Neutrophil (primary cell): ENCODE data around the gene WHAMM.

Experiments used
- H3K27ac ChIP-seq: fragments of 200-600 bp; sonication (generic); 2 replicates; pipeline ENCODE4 v1.5.1; 2016; ENCODE audit warnings: mild to moderate bottlenecking, moderate library complexity
- H3K27me3 ChIP-seq: fragments of 200-600 bp; sonication (generic); 2 replicates; pipeline ENCODE4 v1.6.0; 2016; ENCODE audit warnings: mild to moderate bottlenecking
- H3K36me3 ChIP-seq: fragments of 200-600 bp; sonication (generic); 2 replicates; pipeline ENCODE4 v1.5.1; 2017
- H3K4me1 ChIP-seq, 2 experiments: fragments of 200-600 bp in 1 of 2; sonication (generic) in 1 of 2; 1 replicate in 1 of 2; 2 replicates in 1 of 2; pipeline versions ENCODE4 v1.5.1 to v1.6.1; 2013 to 2016; ENCODE audit warnings: low read depth in 1 of 2, low read length in 1 of 2, mild to moderate bottlenecking in 1 of 2, moderate library complexity in 1 of 2; ENCODE audit not compliant: control insufficient read depth in 1 of 2, insufficient read depth in 1 of 2
- H3K4me3 ChIP-seq, 2 experiments: fragments of 200-600 bp in 1 of 2; sonication (generic) in 1 of 2; 1 replicate in 1 of 2; 2 replicates in 1 of 2; pipeline ENCODE4 v1.5.1; 2013 to 2016; ENCODE audit warnings: low read depth in 1 of 2, low read length in 1 of 2, mild to moderate bottlenecking in 1 of 2, moderate library complexity in 1 of 2
- H3K9me3 ChIP-seq: fragments of 200-600 bp; sonication (generic); 2 replicates; pipeline ENCODE4 v1.5.1; 2016
- TF ChIP-seq, protein P1 (sequence below): fragments of 200-600 bp; sonication (generic); IDR thresholded peaks from 2 replicates; pipeline ENCODE4 v1.5.1; 2016; ENCODE audit warnings: antibody characterized with exemption

The WHAMM gene

DNA sequence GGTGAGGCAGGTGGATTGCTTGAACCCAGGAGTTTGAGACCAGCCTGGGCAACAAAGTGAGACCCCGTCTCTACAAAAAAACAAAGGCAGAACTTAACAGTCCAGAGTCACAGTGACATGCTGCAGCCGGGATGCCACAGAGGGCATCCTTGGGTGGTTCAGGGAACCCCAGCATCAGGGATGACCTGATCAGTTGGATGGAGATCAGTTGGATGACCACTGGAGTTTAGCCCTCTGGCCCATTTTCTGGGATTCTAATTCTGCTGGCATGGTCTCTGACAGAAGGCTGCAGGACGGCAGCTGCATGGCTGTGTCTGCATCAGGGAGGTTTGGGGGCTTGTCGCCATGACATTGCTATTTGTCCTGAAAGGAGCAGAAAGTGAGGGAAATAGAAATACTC, 19.8 kb downstream of the WHAMM start:
- no peaks in the 10 kb centered on the region for H3K27me3 ChIP-seq
- H3K36me3 ChIP-seq: peaks cover 97% of the 10 kb centered on the region
- TF ChIP-seq, protein P1, sequence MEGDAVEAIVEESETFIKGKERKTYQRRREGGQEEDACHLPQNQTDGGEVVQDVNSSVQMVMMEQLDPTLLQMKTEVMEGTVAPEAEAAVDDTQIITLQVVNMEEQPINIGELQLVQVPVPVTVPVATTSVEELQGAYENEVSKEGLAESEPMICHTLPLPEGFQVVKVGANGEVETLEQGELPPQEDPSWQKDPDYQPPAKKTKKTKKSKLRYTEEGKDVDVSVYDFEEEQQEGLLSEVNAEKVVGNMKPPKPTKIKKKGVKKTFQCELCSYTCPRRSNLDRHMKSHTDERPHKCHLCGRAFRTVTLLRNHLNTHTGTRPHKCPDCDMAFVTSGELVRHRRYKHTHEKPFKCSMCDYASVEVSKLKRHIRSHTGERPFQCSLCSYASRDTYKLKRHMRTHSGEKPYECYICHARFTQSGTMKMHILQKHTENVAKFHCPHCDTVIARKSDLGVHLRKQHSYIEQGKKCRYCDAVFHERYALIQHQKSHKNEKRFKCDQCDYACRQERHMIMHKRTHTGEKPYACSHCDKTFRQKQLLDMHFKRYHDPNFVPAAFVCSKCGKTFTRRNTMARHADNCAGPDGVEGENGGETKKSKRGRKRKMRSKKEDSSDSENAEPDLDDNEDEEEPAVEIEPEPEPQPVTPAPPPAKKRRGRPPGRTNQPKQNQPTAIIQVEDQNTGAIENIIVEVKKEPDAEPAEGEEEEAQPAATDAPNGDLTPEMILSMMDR: no peak
- no peak overlapping the region for H3K27ac ChIP-seq
- no peaks in the 10 kb centered on the region for H3K4me1 ChIP-seq
- no peaks in the 10 kb centered on the region for H3K9me3 ChIP-seq
- H3K4me3 ChIP-seq: no peak overlapping the region

DNA sequence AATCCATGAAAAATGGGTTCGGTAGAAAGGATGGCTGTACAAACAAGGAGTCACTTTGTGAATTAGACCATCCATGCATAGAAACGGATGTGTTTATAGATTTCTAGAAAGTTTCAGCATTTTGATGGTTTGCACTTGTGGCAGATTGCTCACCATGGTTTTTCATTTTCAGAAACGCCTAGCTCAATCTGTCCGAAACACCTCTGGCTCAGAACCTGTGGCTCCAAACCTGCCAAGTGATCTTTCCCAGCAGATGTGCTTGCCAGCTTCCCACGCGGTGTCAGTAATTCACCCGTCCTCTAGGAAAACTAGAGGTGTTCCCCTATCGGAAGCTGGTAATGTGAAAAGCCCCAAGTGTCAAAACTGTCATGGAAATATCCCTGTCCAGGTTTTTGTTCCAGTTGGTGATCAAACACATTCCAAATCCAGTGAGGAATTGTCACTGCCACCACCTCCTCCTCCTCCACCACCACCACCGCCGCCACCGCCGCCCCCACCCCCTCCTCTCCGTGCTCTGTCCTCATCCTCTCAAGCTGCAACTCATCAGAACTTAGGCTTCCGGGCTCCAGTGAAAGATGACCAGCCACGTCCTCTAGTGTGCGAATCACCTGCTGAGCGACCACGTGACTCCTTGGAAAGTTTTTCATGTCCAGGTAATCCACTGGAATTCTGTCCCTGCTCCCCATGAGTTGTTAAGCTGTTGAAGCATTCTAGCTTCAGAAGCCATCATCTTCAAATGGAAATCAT, 21.2 kb downstream of the WHAMM start:
- no peaks in the 10 kb centered on the region for H3K9me3 ChIP-seq
- no peaks in the 10 kb centered on the region for H3K27me3 ChIP-seq
- peaks cover 97% of the 10 kb centered on the region for H3K36me3 ChIP-seq
- TF ChIP-seq, protein P1: no peak
- H3K27ac ChIP-seq: no peak overlapping the region
- H3K4me3 ChIP-seq: no peak overlapping the region
- H3K4me1 ChIP-seq: no peaks in the 10 kb centered on the region

DNA sequence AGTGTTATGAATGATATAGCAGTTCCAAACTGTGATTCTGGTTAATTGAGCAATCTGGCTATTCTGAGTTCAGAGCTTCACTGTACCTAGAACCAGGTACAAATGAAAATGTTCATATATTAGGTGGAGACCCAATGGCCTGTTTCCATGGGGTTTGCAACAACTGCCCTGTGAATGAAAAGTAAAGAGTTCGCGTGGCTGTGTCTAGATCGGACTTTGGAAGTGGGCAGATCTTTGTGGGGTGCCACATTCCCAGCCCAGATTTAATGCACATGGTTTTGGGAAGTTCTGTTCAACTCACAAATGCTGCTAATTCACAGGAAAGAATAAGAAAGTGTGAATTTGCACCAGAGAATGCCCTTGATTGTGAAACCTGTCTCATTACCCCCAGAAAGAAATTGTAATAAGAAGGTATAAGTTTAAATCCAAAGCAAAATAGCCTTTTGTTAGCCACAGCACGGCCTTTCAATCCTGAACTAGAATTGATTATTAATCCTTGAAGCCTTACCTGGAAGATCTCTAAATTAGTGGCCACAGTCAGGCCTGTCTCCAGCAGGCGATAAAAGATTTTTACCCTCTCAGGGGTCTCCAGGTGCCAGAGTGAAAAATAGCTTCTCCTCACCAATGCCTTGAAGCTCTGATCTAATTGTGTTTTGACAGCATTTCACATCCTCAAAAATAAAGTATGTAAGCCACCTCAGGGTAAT, 22.6 kb downstream of the WHAMM start:
- H3K36me3 ChIP-seq: peaks cover 97% of the 10 kb centered on the region

DNA sequence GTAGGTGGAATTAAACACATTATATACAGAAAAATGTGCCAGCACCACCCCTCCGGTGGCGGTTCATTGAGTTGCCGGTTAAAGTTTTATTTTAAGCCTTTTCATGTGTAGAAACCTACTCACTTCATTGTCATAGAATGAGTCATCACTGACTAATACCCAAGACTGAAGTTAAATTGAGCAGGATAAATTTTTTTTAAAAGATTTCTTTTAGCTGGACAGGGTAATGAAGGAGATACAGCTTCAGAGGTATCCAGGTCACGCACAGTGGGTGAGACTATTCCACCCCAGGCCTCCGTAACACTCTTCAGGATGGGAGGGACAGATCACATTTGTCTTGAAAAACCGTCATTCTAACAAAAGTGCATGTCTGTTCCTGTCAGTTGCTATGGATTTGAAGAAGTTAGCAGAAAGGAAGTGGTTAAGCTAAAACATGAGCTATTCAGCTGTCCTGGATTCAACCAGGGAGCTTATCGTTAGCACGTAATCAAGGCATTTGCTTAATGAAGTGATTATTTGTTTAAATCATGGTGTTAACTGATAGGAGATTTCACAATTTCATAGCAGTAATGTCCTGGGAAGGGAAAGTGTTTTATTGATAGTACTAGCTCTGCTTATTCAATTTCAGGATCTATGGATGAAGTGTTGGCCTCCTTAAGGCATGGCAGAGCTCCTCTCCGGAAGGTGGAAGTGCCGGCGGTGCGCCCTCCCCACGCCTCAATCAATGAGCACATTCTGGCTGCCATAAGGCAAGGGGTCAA, 23.4 kb downstream of the WHAMM start:
- H3K27me3 ChIP-seq: no peaks in the 10 kb centered on the region
- TF ChIP-seq, protein P1: no peak
- no peaks in the 10 kb centered on the region for H3K9me3 ChIP-seq
- H3K36me3 ChIP-seq: peaks cover 97% of the 10 kb centered on the region
- H3K27ac ChIP-seq: no peak overlapping the region
- no peak overlapping the region for H3K4me3 ChIP-seq
- no peaks in the 10 kb centered on the region for H3K4me1 ChIP-seq

More for the DNA sequence above, 22.6 kb downstream of the WHAMM start:
- no peak overlapping the region for H3K4me3 ChIP-seq
- no peaks in the 10 kb centered on the region for H3K4me1 ChIP-seq
- no peaks in the 10 kb centered on the region for H3K9me3 ChIP-seq
- TF ChIP-seq, protein P1: no peak
- no peak overlapping the region for H3K27ac ChIP-seq
- no peaks in the 10 kb centered on the region for H3K27me3 ChIP-seq

DNA sequence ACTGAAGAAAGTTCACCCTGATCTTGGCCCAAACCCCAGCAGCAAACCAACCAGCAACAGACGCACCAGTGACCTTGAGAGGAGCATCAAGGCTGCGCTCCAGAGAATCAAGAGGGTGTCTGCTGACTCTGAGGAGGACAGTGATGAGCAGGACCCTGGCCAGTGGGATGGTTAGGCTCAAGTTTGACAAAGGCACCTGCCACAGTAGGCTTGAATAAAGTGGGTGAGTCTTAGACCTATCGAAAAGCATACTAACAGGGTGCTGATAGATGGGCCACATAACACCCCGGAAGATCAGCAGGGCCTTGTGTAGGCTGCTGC, 23.9 kb downstream of the WHAMM start:
- no peaks in the 10 kb centered on the region for H3K27me3 ChIP-seq
- H3K27ac ChIP-seq: no peak overlapping the region
- H3K4me3 ChIP-seq: no peak overlapping the region
- TF ChIP-seq, protein P1: no peak
- H3K9me3 ChIP-seq: no peaks in the 10 kb centered on the region
- no peaks in the 10 kb centered on the region for H3K4me1 ChIP-seq
- peaks cover 93% of the 10 kb centered on the region for H3K36me3 ChIP-seq
